DOHH2 (cell line): ENCODE data around the gene GTPBP8.

Source experiments
- H3F3A ChIP-seq: fragments of 200-600 bp; sonication (generic), shearing (Covaris generic); 2 replicates; pipeline ENCODE4 v1.6.0; 2016; ENCODE audit warnings: antibody characterized with exemption, mild to moderate bottlenecking; ENCODE audit not compliant: control insufficient read depth, insufficient read depth
- H3K27ac ChIP-seq: fragments of 200-600 bp; sonication (generic); 2 replicates; pipeline ENCODE4 v1.5.1; 2014; ENCODE audit warnings: low read depth, mild to moderate bottlenecking, low read length, moderate library complexity
- H3K27me3 ChIP-seq: fragments of 200-600 bp; sonication (generic); 2 replicates; pipeline ENCODE4 v1.6.1; 2014; ENCODE audit warnings: mild to moderate bottlenecking, low read length, mixed read lengths; ENCODE audit not compliant: control insufficient read depth
- H3K36me3 ChIP-seq: fragments of 200-600 bp; sonication (generic); 2 replicates; pipeline ENCODE4 v1.6.1; 2014; ENCODE audit warnings: mild to moderate bottlenecking, low read length, moderate library complexity, mixed read lengths; ENCODE audit not compliant: control insufficient read depth
- H3K4me1 ChIP-seq: fragments of 200-600 bp; sonication (generic); 2 replicates; pipeline ENCODE4 v1.6.1; 2014; ENCODE audit warnings: mild to moderate bottlenecking, low read length, mixed read lengths; ENCODE audit not compliant: control insufficient read depth
- H3K4me2 ChIP-seq: fragments of 200-600 bp; sonication (generic); 2 replicates; pipeline ENCODE4 v1.6.0; 2014; ENCODE audit warnings: mild to moderate bottlenecking, low read length, moderate library complexity
- H3K4me3 ChIP-seq: fragments of 200-600 bp; sonication (generic); 2 replicates; pipeline ENCODE4 v1.5.1; 2014; ENCODE audit warnings: mild to moderate bottlenecking, low read length, mixed read lengths
- H3K79me2 ChIP-seq: fragments of 200-600 bp; sonication (generic); 2 replicates; pipeline ENCODE4 v1.6.1; 2014; ENCODE audit warnings: mild to moderate bottlenecking, low read length, mixed read lengths; ENCODE audit not compliant: control insufficient read depth
- H3K9me2 ChIP-seq: fragments of 200-600 bp; sonication (generic); replicated peaks from 2 replicates; pipeline ENCODE4 v1.6.1; 2014; ENCODE audit warnings: mild to moderate bottlenecking, low read length, mixed read lengths; ENCODE audit not compliant: control insufficient read depth
- H3K9me3 ChIP-seq: fragments of 200-600 bp; sonication (generic); 2 replicates; pipeline ENCODE4 v1.6.1; 2014; ENCODE audit warnings: antibody characterized with exemption, low read length, mixed read lengths; ENCODE audit not compliant: control insufficient read depth, insufficient read depth
- H4K20me1 ChIP-seq: fragments of 200-600 bp; sonication (generic); 2 replicates; pipeline ENCODE4 v1.6.0; 2014; ENCODE audit warnings: low read depth, mild to moderate bottlenecking, antibody characterized with exemption, low read length, moderate library complexity; ENCODE audit not compliant: control insufficient read depth, insufficient read depth
- EZH2phosphoT487 ChIP-seq: fragments of 200-600 bp; sonication (generic); IDR thresholded peaks from 2 replicates; pipeline ENCODE4 v1.6.1; 2017; ENCODE audit warnings: borderline replicate concordance, mild to moderate bottlenecking, antibody characterized with exemption, low read length, moderate library complexity, mixed read lengths
- TF ChIP-seq, protein P1 (sequence below): fragments of 200-600 bp; sonication (generic); IDR thresholded peaks from one replicate; pipeline ENCODE4 v1.5.1; 2014; ENCODE audit warnings: antibody characterized with exemption, mild to moderate bottlenecking, low read depth, low read length; ENCODE audit not compliant: poor library complexity, severe bottlenecking

The GTPBP8 gene

GRCh38 chr3:112995800-112996199 lies 5.0 kb downstream of the GTPBP8 start:
- TF ChIP-seq EZH2phosphoT487: no peak
- Histone ChIP-seq H3K9me2 (no peaks in the 10 kb centered on the region), H4K20me1 (no peaks in the 10 kb centered on the region), H3F3A (peaks cover 3% of the 10 kb centered on the region; the same call in 1 of the 2 replicates), H3K4me3 (no peak overlapping the region), H3K9me3 (no peaks in the 10 kb centered on the region), H3K4me1 (peaks cover 31% of the 10 kb centered on the region), H3K27me3 (no peaks in the 10 kb centered on the region), H3K27ac (no peak overlapping the region), H3K36me3 (peaks cover 40% of the 10 kb centered on the region), H3K79me2 (peaks cover 38% of the 10 kb centered on the region), H3K4me2 (no peak overlapping the region)

GRCh38 chr3:113000691-113001090 lies 9.9 kb downstream of the GTPBP8 start:
- Histone ChIP-seq H3K27me3 (no peaks in the 10 kb centered on the region), H4K20me1 (no peaks in the 10 kb centered on the region), H3F3A (0 out of 2 replicates have a peak, but pooled peaks cover 6% of the 10 kb centered on the region), H3K4me3 (no peak overlapping the region), H3K9me2 (no peaks in the 10 kb centered on the region), H3K27ac (no peak overlapping the region), H3K79me2 (no peaks in the 10 kb centered on the region), H3K36me3 (peaks cover 80% of the 10 kb centered on the region), H3K4me1 (peaks cover 4% of the 10 kb centered on the region; the same call in 1 of the 2 replicates), H3K9me3 (no peaks in the 10 kb centered on the region), H3K4me2 (no peak overlapping the region)
- TF ChIP-seq, protein P1, sequence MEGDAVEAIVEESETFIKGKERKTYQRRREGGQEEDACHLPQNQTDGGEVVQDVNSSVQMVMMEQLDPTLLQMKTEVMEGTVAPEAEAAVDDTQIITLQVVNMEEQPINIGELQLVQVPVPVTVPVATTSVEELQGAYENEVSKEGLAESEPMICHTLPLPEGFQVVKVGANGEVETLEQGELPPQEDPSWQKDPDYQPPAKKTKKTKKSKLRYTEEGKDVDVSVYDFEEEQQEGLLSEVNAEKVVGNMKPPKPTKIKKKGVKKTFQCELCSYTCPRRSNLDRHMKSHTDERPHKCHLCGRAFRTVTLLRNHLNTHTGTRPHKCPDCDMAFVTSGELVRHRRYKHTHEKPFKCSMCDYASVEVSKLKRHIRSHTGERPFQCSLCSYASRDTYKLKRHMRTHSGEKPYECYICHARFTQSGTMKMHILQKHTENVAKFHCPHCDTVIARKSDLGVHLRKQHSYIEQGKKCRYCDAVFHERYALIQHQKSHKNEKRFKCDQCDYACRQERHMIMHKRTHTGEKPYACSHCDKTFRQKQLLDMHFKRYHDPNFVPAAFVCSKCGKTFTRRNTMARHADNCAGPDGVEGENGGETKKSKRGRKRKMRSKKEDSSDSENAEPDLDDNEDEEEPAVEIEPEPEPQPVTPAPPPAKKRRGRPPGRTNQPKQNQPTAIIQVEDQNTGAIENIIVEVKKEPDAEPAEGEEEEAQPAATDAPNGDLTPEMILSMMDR: no peak
- TF ChIP-seq EZH2phosphoT487: no peak

DNA sequence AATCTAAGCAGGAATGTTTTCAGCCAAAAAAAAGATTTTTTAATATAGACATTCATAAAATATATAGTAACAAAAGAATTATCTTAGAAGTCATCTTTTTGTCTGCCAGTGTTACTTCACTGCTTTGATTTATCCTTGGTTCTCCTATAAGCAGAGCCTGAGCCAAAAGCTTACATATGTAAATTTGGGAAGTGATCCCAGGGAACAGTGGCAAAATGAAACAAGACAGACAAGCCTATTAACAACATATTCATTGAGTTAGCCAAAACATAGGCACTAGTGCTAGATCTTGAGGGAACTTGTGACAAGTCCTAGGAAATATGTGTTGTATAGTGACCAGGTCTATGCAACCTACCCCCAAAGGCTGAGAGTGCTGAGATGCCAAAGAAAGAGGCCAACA lies 11.3 kb downstream of the GTPBP8 start:
- Histone ChIP-seq H3K27ac (no peak overlapping the region), H3K9me3 (no peaks in the 10 kb centered on the region), H3K4me3 (no peak overlapping the region), H3K79me2 (no peaks in the 10 kb centered on the region), H3K9me2 (no peaks in the 10 kb centered on the region), H3K4me2 (no peak overlapping the region), H3F3A (0 out of 2 replicates have a peak, but pooled peaks cover 6% of the 10 kb centered on the region), H4K20me1 (no peaks in the 10 kb centered on the region), H3K4me1 (peaks cover 4% of the 10 kb centered on the region; the same call in 1 of the 2 replicates), H3K36me3 (peaks cover 90% of the 10 kb centered on the region), H3K27me3 (no peaks in the 10 kb centered on the region)
- TF ChIP-seq EZH2phosphoT487: no peak
- TF ChIP-seq, protein P1: no peak

GRCh38 chr3:113002679-113003078 lies 11.9 kb downstream of the GTPBP8 start:
- Histone ChIP-seq H3K79me2 (no peaks in the 10 kb centered on the region), H3K4me3 (no peak overlapping the region), H3K4me2 (no peak overlapping the region), H3K9me3 (no peaks in the 10 kb centered on the region), H3K4me1 (peaks cover 4% of the 10 kb centered on the region; the same call in 1 of the 2 replicates), H3K27ac (no peak overlapping the region), H3K27me3 (no peaks in the 10 kb centered on the region), H3K36me3 (peaks cover 96% of the 10 kb centered on the region), H4K20me1 (no peaks in the 10 kb centered on the region), H3F3A (0 out of 2 replicates have a peak, but pooled peaks cover 3% of the 10 kb centered on the region), H3K9me2 (no peaks in the 10 kb centered on the region)
- TF ChIP-seq, protein P1: no peak
- TF ChIP-seq EZH2phosphoT487: no peak
